DND-41 (cell line): ENCODE results near the gene ANKHD1.

Experiments used
- EZH2 ChIP-seq: IDR thresholded peaks from 3 replicates; pipeline ENCODE4 v1.6.1; 2012; ENCODE audit warnings: borderline replicate concordance, low read depth, mild to moderate bottlenecking, moderate library complexity, low read length, inconsistent platforms; ENCODE audit not compliant: severe bottlenecking
- TF ChIP-seq, protein P1 (sequence below): IDR thresholded peaks from 2 replicates; pipeline ENCODE4 v1.5.1; 2012; ENCODE audit warnings: borderline replicate concordance, low read length, moderate library complexity, mild to moderate bottlenecking; ENCODE audit not compliant: poor library complexity, severe bottlenecking; ENCODE audit errors: extremely low read depth

GRCh38 chr5:140497897-140498296 lies 96.3 kb downstream of the ANKHD1 start:
- TF ChIP-seq, protein P1, sequence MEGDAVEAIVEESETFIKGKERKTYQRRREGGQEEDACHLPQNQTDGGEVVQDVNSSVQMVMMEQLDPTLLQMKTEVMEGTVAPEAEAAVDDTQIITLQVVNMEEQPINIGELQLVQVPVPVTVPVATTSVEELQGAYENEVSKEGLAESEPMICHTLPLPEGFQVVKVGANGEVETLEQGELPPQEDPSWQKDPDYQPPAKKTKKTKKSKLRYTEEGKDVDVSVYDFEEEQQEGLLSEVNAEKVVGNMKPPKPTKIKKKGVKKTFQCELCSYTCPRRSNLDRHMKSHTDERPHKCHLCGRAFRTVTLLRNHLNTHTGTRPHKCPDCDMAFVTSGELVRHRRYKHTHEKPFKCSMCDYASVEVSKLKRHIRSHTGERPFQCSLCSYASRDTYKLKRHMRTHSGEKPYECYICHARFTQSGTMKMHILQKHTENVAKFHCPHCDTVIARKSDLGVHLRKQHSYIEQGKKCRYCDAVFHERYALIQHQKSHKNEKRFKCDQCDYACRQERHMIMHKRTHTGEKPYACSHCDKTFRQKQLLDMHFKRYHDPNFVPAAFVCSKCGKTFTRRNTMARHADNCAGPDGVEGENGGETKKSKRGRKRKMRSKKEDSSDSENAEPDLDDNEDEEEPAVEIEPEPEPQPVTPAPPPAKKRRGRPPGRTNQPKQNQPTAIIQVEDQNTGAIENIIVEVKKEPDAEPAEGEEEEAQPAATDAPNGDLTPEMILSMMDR: no peak
- no peak for TF ChIP-seq EZH2
